GM21529 (cell line): ENCODE data around the gene SLC38A1.
"Not testable (repeated sequence)": the region's sequence is repeated elsewhere in the genome, so short reads cannot be mapped to it uniquely, and the experiment has no call there.

Source experiments
- ATAC-seq: cut with Tn5 transposase; IDR thresholded peaks from one replicate; pipeline ENCODE4 v1.9.1; 2021; ENCODE audit not compliant: unreplicated experiment

SLC38A1 gene

DNA sequence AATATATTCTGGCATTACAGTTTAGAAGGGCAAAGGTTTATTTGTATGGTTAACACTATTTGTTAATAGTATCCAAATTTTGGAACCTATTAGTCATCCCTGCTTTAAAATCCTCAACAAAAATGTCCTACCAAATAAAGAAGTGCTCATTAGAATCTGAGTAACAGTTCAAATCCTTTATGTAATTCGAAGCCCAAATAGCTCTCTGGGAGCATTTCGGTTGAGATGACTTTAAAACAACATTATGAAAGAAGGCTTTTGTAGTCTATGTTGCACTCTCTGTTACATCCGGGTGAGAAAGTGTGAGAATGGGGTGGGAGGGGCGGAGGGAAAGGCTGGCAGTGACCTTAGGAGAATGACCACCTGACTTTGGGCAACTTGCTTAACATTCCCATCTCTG is 59.7 kb downstream of the SLC38A1 start:
- ATAC-seq, result no peak

DNA sequence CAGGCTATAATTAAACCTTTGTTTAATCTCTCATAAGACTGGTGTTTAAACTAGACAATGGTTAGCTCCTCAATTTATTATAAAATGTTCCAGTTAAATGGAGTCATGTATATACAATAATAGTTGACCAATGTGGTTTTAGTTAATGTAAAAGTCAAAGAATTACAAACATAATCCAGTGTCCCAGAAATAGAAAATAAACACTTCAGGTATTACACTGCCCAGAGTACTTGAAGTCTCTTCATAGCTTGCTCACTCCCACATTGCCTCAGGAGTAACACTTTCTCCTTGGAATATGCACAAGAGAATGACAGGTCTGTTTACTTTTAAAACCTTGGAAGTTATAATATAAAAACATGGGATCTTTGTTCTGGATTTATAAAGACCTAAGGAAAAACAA is 60.5 kb downstream of the SLC38A1 start:
- no peak for ATAC-seq

DNA sequence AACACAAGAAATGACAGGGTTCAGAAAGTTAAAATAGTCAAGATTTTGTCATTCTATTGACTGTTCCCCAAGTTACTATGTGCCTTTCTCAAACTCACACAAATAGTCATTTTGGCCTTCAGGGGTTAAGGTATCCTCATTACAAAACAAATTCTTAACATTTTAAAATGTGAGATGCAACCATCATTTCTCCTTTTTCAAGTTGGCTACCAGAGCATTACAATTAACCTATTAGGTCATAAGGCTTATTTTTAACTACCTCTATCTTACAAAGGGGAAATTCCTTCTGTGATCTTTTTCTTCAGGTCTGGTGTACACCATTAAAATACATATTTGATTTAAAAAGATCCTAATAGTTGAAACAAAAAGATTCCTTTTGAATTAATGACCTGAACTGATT is 61.2 kb downstream of the SLC38A1 start:
- ATAC-seq, result no peak

DNA sequence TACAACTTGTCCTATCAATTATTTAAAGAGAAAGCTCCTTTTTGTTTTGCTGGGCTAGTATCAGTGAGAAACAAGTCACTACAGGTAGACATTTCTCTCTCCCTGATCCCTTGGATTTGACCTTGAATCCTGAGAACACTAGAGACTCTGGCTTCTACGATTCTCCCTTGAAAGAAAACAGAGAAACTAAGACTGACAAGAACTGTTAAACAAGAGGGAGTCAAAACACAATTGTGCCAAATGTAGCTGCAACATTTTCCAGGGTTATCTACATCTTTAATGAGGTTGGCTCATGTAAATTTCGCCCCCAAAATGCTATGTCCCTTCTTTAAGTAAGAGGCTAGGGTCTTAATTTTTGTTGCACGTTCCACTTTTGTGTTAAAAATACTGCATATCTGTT is 62.4 kb downstream of the SLC38A1 start:
- ATAC-seq, result no peak

DNA sequence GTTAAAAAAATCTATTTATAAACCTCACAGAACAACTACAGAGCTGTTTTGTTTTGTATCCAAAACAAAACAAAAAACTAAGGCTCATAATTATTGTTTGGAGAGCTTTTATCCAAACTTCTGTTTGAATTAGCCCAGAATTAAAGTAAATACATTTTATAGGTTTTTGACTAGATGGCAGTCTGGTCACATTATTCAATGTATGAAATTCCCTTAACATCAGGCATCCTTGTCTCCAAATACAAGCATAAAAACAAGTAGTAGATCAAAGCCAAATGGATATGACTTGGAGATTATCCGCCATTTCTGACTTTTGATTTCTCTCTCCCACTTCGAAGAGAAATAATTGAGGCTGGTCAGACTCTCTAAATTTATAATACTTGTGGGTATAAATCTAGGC is 63.5 kb downstream of the SLC38A1 start:
- no peak for ATAC-seq

DNA sequence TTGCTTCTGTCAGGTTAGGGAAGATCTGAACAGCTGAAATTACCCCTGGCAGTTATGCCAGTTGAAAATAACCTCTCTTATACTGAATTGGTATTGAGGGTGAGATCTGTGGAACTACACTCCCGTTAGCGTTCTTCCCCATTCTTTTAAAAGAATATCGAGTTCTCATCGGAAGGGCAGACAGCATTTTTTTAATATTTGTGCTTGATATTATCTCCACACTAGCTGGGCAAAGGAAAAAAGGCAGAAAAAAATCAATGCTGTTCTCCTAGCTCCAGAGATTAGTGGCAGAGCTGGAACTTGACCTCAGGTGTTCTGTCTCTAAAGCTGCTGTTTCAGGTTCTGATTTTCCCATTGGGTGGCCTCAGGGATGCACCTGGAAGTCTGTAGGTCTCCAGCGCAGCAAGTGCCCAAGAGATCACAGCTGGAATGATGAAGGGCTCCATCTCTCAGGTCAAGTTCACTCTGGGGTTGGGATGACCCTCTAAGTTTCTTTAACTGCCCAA is 67.5 kb downstream of the SLC38A1 start:
- ATAC-seq, result no peak

DNA sequence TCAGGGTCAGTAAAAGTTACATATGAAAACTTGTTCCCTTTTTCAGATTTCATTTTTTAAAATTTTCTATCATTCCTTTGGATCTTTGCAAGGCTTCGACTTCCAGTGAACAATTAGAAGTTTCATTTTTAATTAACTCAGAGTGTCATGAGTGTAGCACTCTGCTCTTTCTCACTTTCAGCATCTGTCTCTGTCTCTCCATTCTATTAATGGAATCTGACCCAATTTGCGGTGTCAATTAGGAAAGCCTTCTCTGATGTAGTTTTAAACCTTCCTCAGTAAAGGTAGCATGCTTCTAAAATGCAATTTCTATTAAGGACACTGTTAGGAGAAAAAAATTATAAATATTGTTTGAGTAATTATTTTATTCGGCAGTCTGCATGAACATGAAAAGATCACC is 68.3 kb downstream of the SLC38A1 start:
- ATAC-seq, result no peak

DNA sequence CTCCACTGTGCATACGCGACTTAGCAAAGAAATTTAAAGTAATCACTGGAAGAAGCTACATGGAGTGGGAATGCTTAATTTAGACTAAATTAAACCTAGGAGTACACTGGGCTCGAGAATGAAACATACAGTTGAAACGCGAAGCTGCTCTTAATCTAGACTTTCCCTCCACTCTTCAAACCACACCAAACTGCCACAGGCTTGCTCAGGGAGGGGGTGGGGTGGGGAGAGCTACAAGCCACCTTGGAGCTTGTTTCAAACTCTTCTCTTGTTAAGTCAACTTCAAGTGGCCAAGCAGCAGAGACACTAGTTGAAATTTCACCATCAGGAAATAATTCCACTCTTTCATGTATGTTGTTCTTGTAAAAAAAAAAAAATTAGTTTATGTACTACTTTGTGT is 69.9 kb downstream of the SLC38A1 start:
- no peak for ATAC-seq

DNA sequence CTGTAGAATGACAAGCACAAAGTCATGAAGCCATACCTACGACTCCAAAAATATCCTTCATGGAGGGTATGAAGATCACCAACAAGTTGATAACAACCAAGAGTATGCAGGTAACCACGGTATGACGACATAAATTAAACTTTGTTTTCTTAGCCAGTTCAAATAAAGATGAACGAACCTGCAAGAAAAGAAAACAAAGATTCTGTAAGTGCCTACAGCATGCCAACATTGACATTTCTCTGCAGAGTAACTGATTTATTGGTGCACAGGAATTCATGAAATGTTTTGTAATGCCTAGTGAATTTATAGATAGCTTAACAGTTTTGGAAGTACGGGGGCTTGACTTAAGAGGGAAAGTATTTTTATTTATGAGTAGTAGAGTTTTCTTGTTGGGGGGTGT is 71.0 kb downstream of the SLC38A1 start:
- ATAC-seq, result no peak

DNA sequence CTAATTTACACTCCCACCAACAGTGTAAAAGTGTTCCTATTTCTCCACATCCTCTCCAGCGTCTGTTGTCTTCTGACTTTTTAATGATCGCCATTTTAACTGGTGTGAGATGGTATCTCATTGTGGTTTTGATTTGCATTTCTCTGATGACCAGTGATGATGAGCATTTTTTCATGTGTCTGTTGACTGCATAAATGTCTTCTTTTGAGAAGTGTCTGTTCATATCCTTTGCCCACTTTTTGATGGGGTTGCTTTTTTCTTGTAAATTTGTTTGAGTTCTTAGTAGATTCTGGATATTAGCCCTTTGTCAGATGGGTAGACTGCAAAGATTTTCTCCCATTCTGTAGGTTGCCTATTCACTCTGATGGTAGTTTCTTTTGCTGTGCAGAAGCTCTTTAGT is 78.3 kb downstream of the SLC38A1 start:
- ATAC-seq, result not testable (repeated sequence)

DNA sequence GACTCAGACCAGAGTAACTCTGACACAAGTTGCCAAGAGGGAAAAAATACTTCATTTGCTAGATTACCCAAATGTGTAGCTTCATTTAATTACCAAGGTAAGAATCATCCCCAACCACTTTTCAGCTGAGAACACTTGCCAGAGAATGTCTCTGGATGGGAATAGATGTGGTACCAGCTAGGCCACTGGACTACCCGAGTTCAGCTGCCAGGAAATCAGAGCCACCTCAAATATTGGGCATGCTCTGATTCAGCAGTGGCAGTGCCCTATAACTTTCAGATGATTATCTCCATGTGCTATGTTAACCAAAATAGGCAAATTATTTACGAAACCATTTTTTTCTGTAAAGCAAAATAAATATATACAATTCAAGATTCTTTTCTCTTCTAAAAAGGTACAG is 80.7 kb downstream of the SLC38A1 start:
- ATAC-seq, result no peak

DNA sequence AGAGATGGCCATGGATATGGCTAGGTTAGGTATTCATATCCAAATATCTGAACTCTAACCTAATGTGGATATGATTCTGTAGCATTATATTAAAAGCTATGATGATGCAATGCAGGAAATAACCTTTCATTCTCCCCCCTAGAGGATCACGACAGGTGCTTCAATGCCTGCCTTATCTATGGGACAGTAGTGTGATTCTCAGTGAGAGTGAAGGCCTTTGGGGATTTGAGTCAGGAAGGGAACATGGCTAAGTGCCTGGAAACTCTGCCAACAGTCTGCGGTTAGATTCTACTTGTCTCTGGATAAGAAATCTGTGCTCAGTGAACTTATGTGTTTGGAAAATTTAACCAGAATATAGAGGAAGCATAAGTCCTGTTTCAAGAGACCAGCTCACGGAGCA is 81.8 kb downstream of the SLC38A1 start:
- no peak for ATAC-seq

DNA sequence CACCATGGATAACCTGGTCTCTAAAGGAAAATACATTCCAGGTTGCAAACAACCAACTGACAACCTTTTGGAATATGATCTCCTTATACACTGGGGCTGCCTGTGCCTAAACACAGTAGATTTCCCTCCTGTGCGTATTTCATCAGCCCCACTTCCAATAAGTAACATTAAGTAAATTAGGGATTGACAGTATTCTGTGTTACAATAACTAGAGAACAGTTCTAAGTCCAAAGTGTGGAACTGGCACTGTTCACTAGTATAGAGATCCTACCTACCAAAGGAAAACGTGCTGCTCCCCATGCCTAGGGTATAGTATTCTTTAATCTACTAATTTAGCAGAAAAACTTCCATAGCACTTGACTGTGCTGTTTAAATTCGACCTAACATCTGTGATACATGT is 82.8 kb downstream of the SLC38A1 start:
- no peak for ATAC-seq

DNA sequence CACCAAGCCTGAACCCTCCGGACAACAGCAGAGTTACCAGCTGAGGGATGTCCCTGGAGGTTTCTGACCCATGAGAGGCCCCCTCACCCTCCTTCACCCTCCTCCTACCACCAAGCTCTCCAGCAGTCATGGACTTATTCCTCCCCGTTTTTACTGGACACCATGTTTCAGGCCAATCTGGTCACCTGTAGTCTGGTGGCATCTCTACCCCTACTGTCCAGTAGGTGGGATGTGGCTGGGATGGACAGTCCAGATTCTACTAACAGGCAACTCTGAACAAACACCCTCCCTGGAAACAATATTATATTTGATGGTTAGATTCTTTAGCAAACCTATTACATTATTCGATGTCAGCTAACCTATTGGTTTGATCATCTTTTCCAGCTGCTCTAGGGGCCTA is 83.2 kb downstream of the SLC38A1 start:
- no peak for ATAC-seq

DNA sequence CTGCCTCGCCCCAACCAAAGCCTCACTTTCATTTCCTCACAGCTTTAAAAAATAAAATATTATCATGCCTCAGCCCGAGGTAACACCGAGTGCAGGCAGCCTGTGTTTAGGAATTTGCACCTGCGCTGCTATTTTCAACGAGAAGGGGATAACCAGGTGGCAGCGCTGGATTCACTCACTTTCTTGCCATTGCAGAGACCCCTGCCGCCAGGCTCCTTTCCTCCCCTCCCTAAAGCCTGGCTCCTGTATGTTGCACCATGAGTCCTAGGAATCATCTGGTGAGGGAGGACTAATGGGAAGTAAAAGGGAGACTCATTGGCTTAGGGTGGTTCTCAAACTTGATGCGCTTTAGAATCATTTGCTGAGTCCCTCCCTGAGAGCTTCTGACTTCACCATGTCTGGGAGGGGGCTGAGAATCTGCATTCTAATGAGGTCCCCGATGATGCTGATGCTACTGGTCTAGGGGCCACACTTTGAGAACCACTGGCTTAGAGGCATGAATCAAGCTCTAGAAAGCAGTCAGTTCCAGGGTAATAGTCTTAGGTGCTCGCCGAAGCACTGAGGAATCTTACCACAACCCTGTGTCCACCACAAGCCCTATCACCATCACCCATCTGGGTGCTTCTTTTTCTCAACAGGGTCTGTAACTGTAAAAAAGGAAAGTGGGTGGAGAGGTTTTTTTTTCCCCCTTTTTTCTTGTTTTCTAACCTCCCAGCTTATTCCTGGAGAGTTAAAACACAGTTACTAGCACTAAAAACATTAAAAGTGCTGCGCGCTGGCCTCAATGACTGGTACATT is 83.8 kb downstream of the SLC38A1 start:
- ATAC-seq, result no peak

DNA sequence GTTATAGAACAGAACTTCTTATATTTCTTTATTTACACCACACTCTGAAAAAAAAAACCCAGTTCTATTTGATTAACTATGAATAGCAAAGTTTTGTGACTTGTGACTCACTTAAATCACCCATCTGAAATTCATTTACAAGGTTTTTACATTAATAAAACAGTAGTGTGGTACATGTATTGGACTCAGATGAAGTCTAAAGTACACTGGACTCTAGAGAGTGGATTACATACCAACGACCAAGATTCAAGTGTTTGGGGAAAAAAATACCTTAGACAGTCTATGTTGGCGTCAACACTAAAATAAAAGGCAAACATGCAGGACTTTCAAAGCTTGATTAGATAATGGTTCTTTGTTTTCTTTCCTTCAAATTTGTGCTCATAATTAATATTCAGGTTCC is 85.7 kb downstream of the SLC38A1 start:
- ATAC-seq, result no peak

DNA sequence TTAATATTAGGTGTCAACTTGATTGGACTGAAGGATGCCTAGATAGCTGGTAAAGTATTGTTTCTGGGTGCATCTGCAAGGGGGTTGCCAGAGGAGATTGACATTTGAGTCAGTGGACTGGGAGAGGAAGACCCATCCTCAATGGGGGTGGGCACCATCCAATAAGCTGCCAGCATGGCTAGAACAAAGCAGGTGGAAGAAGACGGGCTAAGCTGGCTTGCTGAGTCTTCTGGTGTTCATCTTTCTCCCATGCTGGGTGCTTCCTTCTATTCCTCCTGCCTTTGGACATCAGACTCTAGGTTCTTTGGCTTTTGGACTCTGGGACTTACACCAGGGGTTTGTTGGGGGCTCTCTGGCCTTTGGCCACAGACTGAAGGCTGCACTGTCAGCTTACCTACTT is 87.4 kb downstream of the SLC38A1 start:
- ATAC-seq, result no peak

DNA sequence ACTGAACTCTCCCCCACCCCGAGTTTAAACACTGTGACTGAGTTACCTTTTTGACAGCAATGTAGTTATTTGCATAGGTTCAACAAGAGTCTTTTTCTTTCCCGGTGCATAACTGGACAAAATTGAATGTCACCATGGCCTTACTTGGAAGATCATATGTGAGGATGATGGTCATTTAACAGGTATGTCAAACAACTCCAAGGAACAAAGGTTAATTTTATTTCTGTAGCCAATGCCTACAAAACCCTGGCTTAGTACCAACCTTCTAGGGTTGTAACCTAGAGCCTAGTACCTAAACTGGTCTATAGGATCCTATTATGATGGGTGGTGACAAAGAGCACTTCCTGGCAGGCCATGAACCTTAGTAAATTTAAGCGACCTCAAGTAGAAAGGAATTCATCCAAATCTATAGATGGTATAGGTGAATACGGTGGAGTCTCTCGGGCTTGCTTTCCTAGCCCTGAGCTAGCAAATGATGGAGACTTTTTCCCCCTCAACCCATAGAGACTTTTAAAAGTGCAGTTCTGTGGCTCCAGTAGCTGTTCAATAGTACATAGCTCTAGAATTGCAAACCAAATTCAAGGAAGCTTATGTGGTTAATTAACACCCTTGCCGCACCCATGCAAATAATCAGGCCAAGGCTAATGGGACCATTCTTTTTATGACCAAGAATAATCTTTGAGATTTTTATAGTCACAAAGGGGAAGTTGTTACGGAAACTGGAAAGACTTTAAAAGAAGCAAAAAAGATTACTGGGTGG is 89.0 kb downstream of the SLC38A1 start:
- peak; percentile 55 for ATAC-seq

DNA sequence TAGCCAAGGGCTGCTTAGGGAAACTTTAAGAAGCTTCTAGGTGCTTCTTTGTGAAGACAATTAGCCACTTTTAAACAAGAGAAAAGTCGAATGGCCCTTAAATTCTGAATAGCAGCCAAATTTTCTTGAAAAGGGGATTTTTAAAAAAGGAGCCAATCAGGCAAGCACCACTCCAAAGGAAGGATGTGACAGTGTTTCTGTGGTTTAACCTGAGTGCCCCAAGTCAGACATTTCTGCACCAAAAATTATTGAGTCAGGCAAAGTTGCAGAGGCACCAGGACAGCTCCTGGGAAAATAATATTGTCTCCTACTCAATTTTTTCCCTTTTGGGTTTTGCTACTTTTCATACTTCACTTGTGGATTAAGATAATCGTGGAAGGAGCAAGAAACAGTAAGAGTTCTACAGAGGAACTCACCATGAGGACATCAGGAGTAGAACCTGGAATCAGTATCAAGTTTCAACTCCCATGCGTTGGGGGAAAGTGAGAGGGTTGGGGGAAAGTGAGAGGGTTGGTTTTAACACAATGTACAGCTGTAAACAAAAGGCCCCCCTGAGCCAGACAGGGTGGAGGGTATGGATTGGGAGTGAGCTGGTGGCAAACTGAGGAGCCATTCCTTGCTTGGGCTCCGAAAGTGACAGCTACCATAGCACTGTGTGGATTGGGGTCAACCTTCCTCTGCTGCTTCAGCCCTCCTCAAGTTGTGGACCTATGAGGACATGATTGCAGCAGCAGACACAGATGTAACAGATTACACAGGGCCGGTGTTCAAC is 90.8 kb downstream of the SLC38A1 start:
- ATAC-seq, result no peak

DNA sequence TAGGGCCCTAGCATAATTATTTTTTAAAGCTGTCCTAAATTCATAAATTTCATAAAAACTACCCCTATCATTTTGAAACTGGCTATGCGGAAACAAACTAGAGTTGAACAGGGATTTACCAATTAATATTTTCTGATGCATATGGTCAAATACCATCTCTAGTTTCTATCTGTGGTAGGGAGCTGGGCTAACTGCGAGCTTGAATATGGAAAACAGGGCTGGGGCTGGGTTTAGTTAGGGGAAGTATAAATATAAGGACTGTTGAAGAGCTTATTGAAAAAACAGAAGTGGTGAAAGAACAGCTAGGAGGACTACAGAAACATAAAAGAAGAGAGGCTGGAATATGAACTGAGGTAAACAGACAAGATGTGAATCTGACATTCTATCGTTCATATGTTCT is 91.8 kb downstream of the SLC38A1 start:
- no peak for ATAC-seq

DNA sequence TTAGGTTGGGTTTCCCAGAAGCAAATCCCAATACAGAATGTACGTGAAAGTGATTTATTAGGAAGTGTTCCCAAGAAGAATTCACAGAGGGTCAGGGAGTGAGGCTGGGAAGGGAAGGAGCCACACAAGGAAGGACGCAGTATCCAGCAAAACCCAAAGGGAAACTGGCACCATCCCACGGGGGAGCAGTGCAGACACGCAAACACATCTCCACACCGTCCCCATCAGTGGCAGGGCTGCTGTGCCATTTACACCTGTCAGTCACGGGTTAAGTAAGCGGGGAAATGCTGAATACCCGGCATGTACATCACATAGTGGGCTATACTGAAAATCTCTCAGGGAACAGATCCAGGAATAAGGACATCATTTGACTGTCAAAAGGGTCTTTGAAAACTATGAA is 93.9 kb downstream of the SLC38A1 start:
- ATAC-seq, result no peak
